ENCODE results near the gene GABBR2.
A peak's percentile ranks its signal among the peaks of the same experiment; 100 is the strongest.

GABBR2 gene

DNA sequence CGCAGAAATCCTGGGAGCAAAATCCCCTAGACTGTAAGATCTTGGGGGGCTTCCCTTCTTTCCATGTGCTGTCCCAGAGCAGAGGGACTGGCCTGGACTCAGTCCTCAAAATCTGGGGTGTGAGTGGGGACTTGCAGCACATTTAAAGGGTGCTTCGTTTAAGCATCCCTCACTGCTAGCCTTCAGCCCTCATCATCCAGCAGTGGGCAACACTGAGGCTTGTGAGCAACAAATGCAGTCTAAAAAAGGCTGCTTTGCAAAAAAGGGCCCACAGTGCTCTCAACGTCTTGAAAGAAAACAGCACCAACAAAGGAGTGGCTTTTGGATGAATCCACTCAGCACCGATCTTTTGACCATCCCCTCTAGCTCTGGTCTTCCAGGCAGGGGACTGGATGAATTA, 325.0 kb downstream of the GABBR2 start:
- TF ChIP-seq POLR2A (IDR thresholded peaks at IDR 0.05; ENCODE audit: low read depth, low read length), result no peak
- TF ChIP-seq POLR2AphosphoS5 (IDR thresholded peaks at IDR 0.05; ENCODE audit: low read depth, low read length), result no peak
- TF ChIP-seq TAF1 (IDR thresholded peaks at IDR 0.05; ENCODE audit: borderline replicate concordance, low read depth, low read length), result no peak
- FAIRE-seq (no peak), DNase-seq (ENCODE audit: insufficient read length) (no peak)

DNA sequence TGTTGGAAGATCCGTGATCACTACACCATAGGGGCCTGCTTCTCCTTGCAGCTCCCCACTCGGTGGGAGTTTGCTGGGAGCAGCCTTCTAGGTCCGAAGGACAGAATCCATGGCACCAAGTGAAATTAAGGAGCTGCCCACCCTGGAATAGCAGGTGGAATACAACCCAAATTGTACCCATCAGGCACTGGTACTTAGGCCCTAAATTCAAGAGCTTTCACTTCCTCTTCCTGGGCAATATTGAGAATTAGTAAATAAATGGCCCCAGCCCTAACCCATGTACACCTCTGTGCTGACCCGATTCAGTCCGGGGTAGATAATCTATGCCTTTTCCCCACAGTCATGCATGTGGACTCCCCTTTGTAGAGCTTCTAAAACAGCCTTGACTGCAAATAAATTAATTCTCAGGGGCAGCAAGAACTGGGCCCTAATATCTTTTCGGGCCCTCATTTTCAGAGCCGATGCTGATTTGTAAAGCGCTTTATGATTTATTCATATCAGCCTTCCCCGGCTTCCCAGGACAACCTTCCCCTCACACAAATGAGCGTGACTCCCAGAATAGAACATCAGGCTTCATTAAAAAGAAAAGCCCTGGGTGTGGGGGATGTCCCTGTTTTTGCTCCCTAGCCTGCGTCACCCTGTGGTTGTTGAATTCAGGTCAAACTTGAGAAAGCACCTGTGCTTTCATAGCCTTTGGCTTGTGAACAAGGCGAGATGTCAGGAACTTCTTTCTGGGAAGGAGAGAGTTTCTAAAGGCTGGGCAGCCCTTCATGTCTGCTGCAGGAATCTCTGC, 327.2 kb downstream of the GABBR2 start:
- DNase-seq (ENCODE audit: insufficient read length) (no peak), FAIRE-seq (peak; percentile 66)
- no peak for TF ChIP-seq POLR2A (IDR thresholded peaks at IDR 0.05; ENCODE audit: low read depth, low read length)
- TF ChIP-seq TAF1 (IDR thresholded peaks at IDR 0.05; ENCODE audit: borderline replicate concordance, low read depth, low read length), result no peak
- no peak for TF ChIP-seq POLR2AphosphoS5 (IDR thresholded peaks at IDR 0.05; ENCODE audit: low read depth, low read length)

DNA sequence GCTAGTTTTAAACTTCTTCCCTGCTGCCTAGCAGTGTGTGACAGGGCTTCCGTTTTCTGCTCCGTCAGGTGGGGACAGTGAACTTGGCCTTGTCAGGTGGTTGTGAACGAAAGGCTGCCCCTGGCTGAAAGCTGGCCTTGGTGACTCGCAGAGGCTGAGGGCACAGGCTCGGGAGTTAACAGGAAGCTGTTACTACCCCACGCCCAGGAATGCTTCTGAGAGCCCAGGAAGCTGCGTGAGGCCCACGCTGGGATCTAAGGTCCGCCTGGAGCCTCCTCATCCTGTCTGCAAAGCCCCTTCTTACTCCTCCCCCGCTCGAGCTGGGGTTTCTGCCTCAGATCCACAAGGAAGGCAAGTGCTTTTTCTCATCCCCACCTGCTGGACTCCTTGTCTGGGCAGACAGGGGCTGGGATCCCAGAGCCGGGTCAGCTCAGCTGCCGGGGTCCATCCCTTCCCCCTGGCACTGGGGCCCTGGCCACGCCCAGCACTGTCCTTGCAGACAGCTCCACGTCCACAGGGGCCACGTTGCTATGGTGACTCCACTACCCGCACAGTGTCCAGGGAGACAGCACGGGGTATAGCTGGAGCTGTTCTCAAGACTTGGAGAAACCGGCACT, 328.6 kb downstream of the GABBR2 start:
- TF ChIP-seq POLR2AphosphoS5 (IDR thresholded peaks at IDR 0.05; ENCODE audit: low read depth, low read length) (no peak), POLR2A (IDR thresholded peaks at IDR 0.05; ENCODE audit: low read depth, low read length) (no peak), TAF1 (IDR thresholded peaks at IDR 0.05; ENCODE audit: borderline replicate concordance, low read depth, low read length) (no peak)
- DNase-seq (ENCODE audit: insufficient read length) (peak; percentile 37), FAIRE-seq (peak; percentile 46)

DNA sequence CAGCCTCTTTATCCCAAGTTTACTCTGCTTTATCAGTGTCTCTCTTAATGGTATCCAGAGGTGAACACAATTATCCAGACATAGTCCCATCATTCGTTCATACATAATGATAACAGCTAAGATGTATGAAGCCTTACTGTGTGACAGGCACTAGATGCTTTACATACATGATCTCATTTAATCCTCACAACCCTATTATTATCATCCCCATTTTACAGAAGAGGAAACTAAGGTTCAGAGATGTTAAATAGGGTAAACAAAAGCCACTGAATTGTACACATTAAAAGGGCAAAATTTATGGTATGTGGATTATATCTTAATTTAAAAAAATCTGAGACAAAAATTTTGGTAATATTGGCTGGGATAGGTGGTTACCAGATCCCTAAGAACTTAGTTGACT, 329.2 kb downstream of the GABBR2 start:
- TF ChIP-seq POLR2A (IDR thresholded peaks at IDR 0.05; ENCODE audit: low read depth, low read length), result no peak
- TF ChIP-seq POLR2AphosphoS5 (IDR thresholded peaks at IDR 0.05; ENCODE audit: low read depth, low read length), result no peak
- TF ChIP-seq TAF1 (IDR thresholded peaks at IDR 0.05; ENCODE audit: borderline replicate concordance, low read depth, low read length), result no peak
- FAIRE-seq, result no peak
- DNase-seq (ENCODE audit: insufficient read length), result no peak

DNA sequence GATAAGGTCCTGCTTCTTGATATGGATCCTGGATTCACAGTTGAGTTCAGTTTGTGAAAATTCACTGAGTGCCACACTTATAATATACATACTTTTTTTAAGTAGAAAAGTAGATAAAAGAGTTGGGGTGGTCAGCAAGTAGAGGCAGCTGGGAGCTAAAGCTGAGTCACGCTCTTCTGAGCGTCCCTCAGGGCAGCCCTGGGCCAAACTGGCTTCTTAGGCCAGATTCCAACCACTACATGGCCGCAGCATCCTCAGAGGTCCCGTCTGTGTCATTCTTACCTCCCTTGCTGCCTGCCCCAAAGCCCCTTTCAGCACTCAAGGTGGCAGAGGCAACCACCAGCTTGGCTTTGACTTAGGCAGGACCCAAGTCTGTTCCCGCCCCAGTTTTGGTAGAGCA, 329.9 kb downstream of the GABBR2 start:
- TF ChIP-seq POLR2AphosphoS5 (IDR thresholded peaks at IDR 0.05; ENCODE audit: low read depth, low read length) (no peak), POLR2A (IDR thresholded peaks at IDR 0.05; ENCODE audit: low read depth, low read length) (no peak), TAF1 (IDR thresholded peaks at IDR 0.05; ENCODE audit: borderline replicate concordance, low read depth, low read length) (no peak)
- FAIRE-seq (no peak), DNase-seq (ENCODE audit: insufficient read length) (no peak)

DNA sequence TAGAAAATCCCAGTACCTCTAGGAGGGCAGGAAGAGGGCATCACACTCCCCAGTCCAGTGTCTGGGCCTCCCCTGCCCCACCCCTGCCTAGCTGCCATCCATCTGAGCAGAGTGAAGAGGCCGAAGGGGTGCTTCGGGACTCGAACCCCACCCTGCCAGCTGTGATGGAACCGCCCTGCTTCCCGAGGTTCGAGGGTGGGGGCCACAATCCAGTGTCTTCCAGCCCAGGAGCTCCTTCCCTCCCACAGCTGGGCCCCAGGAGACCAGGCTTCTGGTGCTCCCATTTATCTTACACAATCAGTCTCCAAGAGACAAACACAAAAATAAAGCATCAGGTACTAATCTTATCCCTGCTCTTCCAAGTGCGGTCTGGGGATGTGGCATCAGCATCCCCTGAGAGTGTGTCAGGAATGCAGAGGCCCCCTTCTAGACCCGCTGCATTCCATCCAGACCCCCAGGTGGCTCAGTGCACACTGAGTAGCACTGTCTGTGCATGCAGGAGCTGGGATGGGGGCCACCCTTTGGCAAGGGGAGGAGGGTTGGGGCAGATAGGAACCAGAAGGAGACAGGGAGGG, 330.4 kb downstream of the GABBR2 start:
- DNase-seq (ENCODE audit: insufficient read length) (no peak), FAIRE-seq (no peak)
- no peak for TF ChIP-seq POLR2AphosphoS5 (IDR thresholded peaks at IDR 0.05; ENCODE audit: low read depth, low read length)
- TF ChIP-seq TAF1 (IDR thresholded peaks at IDR 0.05; ENCODE audit: borderline replicate concordance, low read depth, low read length), result no peak
- no peak for TF ChIP-seq POLR2A (IDR thresholded peaks at IDR 0.05; ENCODE audit: low read depth, low read length)

DNA sequence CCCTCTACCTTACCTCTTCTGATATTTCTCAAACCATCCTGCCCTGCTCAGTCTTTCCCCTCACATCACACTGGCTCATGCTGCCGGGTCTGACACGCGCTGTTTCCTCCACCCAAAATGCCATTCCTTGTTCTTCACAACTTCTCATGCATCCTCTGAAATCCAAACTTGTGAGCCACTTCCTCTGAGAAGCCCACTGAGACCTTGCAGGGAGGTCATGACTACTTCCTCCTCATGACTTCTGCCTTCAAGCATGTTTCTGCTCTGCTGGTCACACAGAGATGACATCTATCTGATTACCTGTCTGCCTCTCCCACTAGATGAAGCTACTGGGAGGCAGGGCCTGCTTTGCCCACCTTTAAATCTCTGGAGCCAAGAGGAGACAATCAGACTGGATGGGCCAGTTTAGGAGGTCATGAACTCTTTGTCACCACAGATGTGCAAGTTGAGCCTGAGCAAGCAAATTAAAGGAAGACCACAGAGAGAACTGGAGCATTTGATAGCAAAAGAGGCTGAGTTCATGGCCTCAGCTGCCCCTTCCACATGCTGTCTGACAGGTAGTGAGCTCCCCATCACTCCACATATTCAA, 333.5 kb downstream of the GABBR2 start:
- FAIRE-seq (peak; percentile 50), DNase-seq (ENCODE audit: insufficient read length) (no peak)
- TF ChIP-seq POLR2A (IDR thresholded peaks at IDR 0.05; ENCODE audit: low read depth, low read length) (no peak), TAF1 (IDR thresholded peaks at IDR 0.05; ENCODE audit: borderline replicate concordance, low read depth, low read length) (no peak), POLR2AphosphoS5 (IDR thresholded peaks at IDR 0.05; ENCODE audit: low read depth, low read length) (no peak)

DNA sequence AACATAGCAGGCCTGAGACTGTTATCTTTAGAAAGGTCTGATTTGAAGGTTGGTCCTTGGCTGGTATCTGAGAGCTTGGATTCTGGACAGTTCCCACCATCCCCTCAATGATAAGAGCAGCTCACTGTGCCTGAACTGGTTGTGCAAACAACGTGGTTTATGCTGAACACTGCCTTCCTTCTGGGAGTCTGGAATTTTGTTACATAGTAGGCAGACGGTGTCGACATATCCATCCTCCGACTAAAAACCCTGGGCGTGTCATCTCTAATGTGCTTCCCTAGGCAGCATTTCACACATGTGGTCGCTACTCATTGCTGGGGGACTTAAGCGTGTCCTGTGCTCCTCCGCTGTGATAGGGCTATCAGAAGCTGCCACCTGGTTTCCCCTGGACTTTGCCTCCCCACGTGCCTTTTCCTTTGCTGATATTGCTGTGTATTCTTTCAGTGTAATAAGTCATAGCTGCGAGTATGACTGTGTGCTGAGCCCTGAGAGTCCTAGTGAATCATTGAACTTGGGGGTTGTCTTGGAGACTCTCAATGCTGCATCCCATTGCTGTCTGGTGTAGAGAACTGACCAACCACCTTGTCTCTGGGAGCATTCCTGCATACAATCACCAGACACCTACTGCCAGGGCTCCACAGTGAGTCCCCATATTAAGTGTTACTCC, 334.2 kb downstream of the GABBR2 start:
- TF ChIP-seq TAF1 (IDR thresholded peaks at IDR 0.05; ENCODE audit: borderline replicate concordance, low read depth, low read length) (no peak), POLR2AphosphoS5 (IDR thresholded peaks at IDR 0.05; ENCODE audit: low read depth, low read length) (no peak), POLR2A (IDR thresholded peaks at IDR 0.05; ENCODE audit: low read depth, low read length) (no peak)
- no peak for FAIRE-seq
- DNase-seq (ENCODE audit: insufficient read length), result no peak

DNA sequence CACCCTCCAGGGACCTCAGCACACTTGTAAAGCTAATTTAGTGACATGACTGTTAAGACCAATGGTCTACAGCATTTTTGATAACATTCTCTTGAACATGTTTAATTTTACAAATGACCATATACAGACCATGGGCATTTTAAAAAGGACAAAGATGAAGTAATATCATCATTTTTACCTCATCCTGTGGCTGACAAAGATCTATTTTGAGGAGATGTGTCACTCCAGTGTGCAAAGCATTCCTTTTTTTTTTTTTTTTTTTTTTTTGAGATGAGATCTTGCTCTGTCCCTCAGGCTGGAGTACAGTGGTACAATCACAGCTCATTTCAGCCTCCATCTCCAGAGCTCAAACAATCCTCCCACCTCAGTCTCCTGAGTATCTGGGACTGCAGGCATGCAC, 335.1 kb downstream of the GABBR2 start:
- no peak for FAIRE-seq
- TF ChIP-seq POLR2AphosphoS5 (IDR thresholded peaks at IDR 0.05; ENCODE audit: low read depth, low read length), result no peak
- no peak for TF ChIP-seq TAF1 (IDR thresholded peaks at IDR 0.05; ENCODE audit: borderline replicate concordance, low read depth, low read length)
- no peak for TF ChIP-seq POLR2A (IDR thresholded peaks at IDR 0.05; ENCODE audit: low read depth, low read length)
- no peak for DNase-seq (ENCODE audit: insufficient read length)

DNA sequence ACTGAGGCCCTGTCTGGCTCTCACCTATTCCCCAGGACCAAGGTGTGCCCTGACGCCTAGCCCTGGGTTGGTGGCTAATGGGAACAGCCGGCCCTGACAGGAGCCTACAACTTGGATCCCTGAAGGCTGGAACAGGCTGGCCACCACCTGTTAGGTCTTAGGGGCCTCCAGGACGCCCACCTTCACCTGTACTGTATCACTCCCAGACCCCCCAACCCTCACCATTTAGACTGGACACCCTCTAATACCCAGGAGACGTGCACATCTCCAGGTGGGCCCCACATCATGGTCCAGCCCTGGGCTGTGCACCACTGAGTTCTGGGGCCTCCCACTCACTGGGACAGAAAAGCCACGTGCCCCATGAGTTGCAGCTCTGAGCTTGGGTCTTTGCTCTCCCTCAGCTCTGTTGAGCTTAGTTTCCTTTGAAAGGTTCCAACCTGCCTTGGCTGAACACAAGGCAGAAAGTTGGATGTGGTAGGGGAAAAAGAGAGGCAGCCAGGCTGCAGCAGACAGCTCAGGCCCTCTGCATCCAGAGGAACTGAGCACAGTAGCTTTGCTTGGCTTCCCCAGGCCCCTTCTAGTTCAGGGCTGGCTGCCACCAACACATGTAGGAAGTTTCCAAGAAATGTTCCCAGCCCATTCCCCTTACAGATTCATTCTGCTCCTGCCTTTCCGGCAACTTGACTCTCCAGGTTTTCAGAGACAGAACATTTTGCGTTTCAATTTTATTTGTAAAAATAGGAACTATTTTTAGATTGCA, 336.5 kb downstream of the GABBR2 start:
- FAIRE-seq (no peak), DNase-seq (ENCODE audit: insufficient read length) (no peak)
- no peak for TF ChIP-seq POLR2A (IDR thresholded peaks at IDR 0.05; ENCODE audit: low read depth, low read length)
- no peak for TF ChIP-seq POLR2AphosphoS5 (IDR thresholded peaks at IDR 0.05; ENCODE audit: low read depth, low read length)
- TF ChIP-seq TAF1 (IDR thresholded peaks at IDR 0.05; ENCODE audit: borderline replicate concordance, low read depth, low read length), result no peak

Measured in GM12892 (cell line).